NCI-H128 (cell line): Measurements from ENCODE around the gene ANXA6.
"Not testable (repeated sequence)": the region's sequence is repeated elsewhere in the genome, so short reads cannot be mapped to it uniquely, and the experiment has no call there.

Experiments used
- DNase-seq: peaks from one replicate; lab custom pipeline; 2025; ENCODE audit not compliant: unreplicated experiment; lab: John Stamatoyannopoulos, UW

Gene ANXA6

DNA sequence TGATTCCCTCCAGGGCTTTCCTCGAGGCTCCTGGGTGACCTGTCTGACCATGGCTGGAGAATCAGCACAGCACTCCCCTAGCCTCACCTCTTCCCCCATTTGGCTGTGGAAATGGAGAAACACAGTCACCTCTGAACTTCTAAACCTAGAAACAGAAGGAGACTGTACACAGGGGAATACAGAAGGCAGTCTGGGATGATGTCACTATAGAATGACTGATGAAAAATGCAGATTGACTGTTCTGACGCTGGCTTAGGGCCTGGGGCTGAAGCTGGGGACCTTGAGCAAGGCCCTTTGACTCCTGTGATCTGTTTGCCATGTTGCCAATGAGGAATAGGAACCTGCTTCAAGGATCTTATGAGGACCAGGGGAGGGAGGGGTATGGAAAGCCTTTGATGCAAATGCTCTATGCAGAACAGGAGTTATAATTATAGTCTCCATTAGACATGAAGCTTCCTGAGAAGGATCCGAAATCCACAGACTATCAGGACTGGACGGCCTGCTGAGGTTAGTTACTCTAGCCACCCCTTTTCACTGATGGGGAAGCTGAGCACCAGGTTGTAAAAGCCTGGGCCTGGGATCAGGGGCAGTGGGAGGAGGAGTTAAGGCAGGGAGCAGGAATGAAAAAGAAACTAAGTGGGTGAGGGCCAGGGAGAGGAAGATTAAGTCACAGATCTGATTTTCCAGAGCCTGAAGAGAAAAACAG is 24.4 kb upstream of the ANXA6 start:
- DNase-seq: no peak

DNA sequence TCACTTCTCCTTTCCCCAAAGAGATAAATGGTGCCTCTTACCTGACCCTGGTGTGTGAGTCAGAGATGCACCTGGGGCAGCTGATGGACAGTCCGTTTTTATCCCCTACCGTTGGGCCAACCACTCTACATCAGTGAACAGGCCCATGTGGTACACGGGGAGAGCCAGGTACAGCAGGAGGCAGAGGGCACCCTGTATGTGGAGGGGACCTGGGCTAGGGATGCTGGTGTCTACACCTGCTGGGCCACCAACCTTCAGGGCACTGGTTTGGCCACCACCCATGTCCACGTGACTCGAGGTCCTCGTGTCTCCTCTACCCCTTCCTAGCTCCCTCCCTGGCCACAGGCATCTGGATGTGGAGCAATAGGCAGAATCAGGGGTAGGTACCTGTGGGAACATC is 22.7 kb upstream of the ANXA6 start:
- DNase-seq: no peak

DNA sequence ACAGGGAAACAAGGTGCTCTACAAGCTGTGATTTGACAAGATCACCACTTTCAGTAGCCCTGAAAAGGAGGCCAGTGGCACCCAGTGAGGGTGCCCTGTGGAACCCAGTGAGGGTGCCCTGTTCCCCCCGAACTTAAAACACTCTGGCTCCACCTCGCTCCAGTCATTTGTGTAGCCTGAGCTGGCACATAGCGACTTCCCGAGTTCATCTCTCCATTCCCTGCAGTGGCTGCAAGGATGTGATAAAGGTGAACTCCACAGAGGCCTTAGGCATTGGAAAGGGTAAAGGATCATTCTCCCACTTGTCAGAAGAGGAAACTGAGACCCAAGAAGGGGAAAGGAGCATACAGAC is 21.9 kb upstream of the ANXA6 start:
- no peak for DNase-seq

DNA sequence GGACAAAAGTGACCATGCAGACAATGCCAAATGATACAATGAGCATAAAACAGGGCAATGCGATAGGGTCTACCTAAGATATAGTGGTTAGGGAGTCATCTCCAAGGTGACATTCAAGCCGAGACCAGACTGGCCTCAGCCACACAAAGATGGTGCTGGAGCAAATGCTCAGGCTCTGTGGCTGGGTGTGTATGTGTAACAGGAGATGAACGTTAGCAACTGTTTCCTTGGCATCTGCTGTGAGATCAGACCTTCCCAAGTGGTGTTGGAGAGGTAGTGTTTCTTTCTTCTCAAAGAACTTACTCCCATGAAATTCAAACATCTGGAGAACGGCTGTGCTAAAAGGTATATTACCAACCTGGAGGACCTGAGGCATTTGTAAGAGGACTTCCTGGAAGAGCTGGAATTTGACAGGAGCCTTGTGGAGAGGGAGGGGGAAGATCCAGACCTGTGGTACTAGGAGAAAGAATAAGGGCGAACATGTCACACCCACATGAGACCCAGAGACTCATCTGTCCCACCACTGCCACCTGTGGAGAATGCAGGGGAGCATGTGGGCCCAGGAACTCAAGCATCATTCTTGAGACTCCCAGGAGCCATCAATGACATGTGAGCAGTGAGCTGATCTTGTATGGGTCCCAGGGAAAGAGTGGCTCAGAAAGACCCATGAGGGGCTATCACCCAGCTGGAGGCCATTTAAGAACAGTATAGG is 21.4 kb upstream of the ANXA6 start:
- DNase-seq: no peak

DNA sequence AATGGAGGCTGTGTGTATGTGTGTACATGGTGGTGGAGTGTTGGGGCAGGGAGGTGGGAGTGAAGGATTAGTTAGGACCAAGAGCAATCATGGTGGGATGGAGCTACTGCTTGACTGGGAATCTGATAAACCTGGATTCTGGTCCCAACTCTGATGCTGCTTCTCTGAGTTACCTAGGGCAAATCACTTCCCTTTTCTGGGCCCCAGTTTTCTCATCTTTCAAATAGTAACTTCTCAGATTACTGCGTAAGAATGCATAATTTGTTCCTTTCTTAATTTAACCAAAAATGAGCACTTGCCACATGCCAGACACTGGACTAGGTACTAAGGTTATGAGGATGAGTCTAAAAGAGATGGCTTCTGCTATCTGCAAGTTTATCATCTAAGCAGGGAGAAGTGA is 20.8 kb upstream of the ANXA6 start:
- no peak for DNase-seq

DNA sequence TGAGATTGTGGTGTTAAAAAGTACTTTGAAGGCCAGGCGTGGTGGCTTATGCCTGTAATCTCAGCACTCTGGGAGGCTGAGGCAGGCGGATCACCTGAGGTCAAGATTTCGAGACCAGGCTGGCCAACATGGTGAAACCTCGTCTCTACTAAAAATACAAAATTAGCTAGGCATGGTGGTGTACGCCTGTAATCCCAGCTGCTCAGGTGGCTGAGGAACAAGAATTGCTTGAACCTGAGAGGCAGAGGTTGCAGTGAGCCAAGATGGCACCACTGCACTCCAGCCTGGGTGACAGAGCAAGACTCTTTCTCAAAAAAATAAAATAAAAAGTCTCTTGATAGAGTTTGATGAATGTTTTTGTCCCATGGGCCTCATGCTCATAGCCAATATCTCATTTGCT is 18.7 kb upstream of the ANXA6 start:
- DNase-seq: not testable (repeated sequence)

DNA sequence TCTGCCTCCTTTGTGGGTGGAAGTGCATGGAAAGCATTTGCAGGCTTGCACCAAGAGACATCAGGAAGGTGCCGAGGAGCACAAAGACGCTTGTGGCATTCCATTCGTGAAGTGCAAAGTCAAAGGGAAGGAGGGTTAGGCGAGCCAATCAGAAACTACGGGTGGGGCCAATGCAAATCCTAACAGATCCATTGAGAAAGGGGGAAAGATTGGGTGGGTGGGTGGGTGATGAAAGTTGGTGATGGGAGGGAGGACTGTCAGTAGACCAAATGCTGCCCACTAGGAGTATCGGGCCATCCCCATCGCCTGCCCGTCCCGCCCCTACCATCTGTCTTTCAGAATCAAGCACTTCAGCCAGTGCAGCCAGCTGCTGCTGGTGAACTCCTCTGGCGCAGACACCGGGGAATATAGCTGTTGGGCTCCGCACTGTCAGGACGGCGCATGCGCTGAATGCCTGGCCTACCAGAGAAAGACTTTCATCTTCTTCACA is 17.1 kb upstream of the ANXA6 start:
- no peak for DNase-seq

DNA sequence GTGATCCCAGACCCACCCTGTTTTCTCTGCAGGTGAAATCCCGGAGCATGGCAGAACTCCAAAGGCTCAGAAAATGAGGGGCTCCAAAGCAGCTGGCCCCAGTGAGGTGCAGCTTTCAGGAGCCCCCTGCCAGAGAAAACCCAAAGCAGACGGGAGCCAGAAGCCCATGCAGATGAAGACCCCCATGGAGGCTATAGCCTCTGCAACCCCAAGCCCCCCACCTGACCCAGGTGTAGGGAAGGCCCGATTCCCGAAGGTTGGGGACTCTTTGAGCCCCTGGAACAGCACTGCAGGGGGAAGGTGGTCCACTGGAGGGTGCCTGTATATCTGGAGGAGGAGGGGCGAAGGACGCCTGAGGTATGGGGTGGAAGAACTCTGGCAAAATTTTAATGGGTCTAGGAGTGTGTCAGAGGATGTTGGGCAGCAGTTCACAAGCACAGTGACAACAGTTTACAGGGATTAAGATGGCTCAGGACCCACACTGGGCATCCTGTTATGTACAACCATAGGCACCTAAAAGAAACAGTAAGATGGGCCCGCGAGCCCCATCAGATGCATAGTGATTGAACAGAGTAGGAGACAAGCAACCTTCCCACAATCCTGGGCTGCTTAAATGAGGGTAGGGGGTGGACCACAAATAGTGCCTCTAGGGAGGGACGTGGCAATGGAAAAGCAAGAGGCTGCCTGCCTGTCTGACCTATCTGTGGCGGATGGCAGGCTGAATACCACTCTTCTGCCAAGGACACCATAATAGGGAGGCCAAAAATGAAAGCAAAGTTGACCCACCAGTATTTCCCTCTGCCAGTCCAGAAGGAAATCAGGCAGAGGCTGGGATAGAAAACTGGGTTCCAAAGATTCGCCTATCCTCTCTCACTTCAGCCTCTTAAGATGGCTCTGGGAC is 16.4 kb upstream of the ANXA6 start:
- no peak for DNase-seq

DNA sequence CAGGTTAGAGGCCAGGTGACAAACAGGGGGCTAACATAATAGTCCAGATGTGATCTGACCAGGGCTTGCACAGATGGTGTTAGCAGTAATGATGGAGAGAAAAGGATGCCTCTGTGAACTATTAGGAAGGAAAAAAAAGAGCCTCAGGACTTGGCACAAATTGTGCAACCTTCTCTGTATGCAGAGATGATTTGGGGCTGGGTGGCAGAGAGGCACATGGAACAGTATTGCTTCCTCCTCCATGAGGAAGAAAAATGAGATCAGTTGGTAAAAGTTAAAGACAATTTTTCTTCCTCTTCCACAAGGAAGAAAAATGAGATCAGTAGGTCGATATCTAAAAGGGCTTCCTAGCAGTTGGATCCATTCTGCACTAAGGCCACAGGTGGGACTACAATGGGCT is 13.9 kb upstream of the ANXA6 start:
- DNase-seq: no peak

DNA sequence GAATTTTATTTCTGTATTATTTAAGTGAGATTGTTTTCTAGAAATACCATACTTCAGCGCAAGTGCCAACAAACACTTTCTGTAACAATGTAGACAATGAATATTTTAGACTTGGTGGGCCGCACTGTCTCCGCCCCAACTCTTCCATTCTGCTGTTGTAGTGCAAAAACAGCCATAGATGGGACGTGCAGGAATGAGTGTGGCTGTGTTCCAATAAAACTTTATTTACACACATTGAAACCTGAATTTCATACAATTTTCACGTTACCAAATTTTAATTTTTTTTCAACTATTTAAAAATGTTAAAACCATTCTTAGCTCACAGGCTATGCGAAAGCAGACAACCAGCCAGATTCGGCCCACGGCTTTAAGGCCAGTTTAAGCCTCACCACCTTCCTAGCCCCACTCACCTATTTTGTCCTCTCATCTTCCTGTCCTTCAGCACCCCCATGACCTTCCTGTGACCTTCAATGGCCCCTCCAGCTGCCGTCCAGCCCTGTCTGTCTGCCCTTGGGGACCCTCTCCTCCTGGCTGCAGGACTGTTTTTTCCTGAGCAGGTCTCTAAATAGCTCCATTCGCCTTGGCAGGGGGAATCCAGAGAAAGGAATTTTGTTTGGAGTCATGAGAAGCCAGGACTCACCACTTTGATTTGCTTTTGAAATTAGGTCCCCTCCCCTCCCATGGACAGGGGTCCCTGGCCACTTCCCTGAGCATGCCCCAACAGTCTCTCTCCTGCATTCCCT is 11.2 kb upstream of the ANXA6 start:
- DNase-seq: no peak

DNA sequence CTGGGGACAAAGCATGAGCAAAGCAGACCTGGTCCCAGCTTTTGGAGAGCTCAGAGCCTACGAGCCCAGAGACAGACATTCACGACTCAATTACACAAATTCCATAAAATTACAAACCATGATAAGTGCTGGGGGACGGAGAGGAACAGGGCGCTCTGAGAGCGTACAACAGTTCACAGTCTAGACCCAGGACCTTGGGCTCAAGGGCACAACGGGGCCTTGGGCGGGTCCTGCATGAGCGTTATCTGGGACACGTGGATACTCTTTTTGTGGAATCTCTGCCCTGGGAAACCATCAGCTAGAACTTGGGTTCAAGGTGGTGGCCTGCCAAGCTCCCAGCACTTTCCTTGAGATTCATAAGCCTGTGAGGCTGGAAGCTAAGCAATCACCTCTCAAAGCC is 9.4 kb upstream of the ANXA6 start:
- DNase-seq: no peak

DNA sequence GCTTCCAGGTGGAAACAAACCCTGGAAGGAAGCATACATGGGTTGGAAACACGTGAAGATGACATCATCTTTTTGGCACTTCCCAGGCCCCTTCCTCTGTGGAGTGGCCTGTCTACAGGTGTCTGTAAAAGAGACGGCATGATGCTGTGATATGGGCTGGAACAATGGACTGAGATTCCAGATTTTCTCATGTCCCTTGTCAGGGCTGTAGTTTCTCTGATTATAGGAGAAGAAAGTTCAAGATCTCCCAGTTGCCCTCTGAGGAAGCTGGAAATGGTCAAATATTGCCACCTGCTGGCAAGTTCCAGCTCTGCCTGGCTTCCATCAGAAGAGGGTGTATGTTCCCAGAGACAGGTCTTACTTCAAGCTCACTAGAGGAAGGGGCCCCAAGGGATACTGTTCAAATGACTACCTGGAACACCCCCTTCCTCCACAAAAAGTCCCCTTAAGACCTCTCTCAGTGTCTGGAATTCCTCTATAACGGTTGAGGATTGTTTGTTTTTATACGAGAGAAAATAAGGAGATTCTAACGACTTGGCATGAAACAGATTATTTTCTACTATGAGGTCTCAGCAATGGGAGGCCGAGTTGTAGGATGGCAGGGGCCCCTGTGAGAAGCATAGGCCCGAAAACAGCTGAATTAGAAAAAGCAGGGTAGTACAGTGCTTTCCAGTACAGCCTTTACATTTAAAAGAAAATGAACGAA is 7.3 kb upstream of the ANXA6 start:
- DNase-seq: no peak

DNA sequence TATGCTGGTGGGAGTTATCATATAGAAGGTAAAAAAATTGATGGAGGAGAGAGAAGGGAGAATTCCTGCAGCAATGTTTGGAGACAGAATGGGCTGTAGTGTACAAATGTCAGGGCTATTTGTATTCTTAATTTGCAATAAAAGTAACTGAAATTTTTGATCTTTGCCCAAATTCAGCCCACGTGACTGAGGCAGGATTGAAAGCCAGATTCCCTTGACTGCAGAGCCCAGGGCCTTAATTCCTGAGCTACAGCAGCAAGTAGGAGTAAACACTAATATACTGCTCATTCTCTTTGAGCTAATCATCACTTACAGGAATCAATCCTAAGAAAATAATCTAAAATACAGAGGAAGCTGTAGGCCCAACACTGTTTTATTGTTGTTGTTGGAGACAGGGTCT is 5.2 kb upstream of the ANXA6 start:
- DNase-seq: no peak

DNA sequence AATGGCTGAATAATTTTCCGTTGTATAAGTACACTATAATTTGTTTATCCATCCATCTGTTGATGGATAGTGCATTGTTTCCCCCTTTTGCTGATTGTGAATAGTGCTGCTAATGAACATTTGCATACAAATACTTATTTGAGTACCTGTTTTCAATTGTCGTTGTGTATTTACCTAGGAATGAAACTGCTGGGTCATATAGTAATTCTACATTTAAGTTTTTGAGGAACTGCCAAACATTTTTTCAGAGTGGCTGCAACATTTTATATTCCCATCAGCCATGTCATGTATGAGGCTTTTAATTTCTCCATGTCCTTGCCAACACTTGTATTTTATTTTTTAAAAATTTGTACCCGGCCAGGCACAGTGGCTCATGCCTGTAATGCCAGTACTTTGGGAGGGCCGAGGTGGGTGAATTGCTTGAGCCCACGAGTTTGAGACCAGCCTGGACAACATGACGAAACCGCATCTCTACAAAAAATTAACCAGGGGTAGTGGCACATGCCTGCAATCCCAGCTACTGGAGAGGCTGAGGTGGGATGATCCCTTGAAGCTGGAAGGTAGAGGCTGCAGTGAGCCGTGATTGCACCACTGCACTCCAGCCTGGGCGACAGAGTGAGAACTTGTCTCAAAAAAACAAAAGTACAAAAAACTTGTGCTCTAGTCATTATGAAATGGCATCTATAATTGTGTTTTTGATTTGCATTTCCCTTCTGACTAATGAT is 2.2 kb upstream of the ANXA6 start:
- DNase-seq: no peak

DNA sequence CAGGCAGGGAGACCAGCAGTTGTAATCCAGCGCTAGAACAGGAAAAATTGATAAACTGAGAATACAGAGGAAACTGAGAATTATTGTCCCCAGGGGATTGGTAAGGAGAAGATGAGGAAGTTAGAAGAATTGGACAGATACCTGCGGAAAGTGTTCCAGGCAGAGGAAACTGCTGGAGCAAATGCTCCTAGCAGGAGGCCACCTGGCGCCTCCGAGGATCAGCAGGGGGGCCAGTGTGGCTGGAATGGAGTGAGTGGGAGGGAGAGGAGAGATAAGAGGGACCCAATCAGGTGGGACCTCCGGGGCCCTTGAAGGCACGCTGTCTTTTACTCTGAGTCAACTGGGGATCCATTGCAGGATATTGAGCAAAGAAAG is 695 bp upstream of the ANXA6 start:
- no peak for DNase-seq

DNA sequence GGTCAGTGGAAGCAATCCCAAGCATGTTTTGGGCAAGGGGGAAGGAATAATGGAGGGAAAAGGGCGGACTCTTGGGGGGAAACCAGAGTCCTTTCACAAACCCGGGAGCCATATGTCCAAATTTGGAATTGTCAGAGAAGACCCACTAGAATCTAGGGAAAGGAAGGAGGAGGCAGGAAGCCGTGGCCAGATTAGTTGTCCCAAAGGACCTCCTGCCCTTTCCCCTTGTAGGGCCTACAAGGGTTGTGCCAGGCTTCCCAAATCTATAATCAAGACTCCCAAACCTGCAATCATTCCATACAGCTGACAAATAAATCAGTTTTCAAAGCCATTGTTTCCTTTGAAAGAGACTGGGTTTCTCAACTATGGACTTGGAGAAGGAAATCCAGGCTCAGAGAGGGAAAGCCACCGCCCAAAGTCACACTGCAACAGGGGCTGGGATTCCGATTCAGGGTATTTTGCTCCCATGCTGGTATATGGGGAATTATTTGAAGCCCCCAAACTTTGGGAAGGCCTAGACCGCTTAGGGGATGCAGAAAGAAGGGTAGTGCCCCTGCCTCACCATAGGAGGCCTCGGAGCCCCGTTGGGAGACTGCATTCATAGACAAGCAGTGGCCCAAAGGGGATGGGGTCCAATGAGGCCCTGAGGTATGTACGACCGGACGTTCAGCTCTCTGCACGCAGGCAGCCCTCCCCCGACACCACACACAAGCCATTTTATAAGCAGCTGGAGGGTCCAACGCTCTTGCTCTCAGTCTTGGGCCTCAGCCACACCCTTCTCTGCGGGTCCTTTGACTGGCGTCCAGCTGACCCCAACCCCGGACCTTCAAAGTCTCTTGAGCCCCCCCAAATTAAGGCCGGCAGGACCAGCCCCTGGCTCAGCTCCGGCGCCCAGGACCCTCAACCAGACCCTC is 815 bp downstream of the ANXA6 start:
- no peak for DNase-seq

DNA sequence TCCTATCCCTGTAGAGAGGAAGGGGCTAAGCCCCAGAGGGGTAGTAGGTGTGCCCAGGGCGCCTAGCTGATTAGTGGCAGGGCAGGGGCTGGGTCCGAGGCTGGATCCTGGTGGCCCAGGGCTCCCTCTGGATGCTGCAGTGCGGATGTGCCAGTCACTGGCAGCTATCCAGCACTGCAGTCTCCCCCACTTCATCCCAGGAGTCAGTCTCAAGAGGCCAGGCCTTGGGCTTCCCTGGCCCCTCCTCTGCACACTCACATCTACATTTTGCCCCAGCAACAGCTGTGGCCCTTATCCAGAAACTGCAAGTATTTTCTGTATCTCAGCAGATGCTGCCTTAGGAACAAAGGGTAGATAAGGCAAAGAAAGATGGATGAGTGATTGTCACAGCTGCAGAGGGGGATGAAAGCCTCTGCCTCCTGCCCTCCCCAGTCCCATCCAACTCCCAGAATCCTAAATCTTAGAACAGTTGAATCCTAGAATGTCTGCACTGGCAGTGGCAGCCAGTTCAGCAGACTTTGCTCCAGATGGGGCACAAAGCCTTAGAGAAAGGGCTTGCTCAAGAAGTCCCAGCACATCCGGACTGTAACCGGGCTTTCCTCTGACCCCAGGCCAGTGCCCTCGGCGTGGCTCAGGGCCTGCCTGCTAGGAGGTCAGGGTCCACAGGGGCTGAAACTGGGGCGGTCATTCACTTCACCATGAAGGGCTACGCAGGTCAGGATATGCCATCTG is 1.6 kb downstream of the ANXA6 start:
- no peak for DNase-seq
